SK-N-SH treated with all-trans-retinoic acid at 6 μM for 48 hours (cell line): ENCODE data around the gene CFAP210.

Source experiments
- ARNTL ChIP-seq: fragments of 450-650 bp; formaldehyde crosslinking; IDR thresholded peaks from 2 replicates; pipeline ENCODE4 v1.5.0; 2020; ENCODE audit warnings: low read depth, mild to moderate bottlenecking, moderate library complexity, borderline replicate concordance
- BACH2 ChIP-seq: fragments of 250-450 bp; sonication (Bioruptor Pico); IDR thresholded peaks from 2 replicates; pipeline ENCODE4 v1.9.0; 2021; ENCODE audit warnings: mild to moderate bottlenecking, borderline replicate concordance
- CREB5 ChIP-seq: fragments of 250-450 bp; sonication (Bioruptor Pico); IDR thresholded peaks from 2 replicates; pipeline ENCODE4 v1.5.1; 2020; ENCODE audit warnings: low read depth, mild to moderate bottlenecking, moderate library complexity
- GLIS3 ChIP-seq: fragments of 250-450 bp; sonication (Bioruptor Pico); IDR thresholded peaks from 2 replicates; pipeline ENCODE4 v1.5.0; 2020; ENCODE audit warnings: mild to moderate bottlenecking, moderate library complexity
- PATZ1 ChIP-seq: fragments of 250-450 bp; sonication (Bioruptor Pico); IDR thresholded peaks from 2 replicates; pipeline ENCODE4 v1.8.0; 2020; ENCODE audit warnings: mild to moderate bottlenecking, moderate library complexity, borderline replicate concordance
- PPARA ChIP-seq: fragments of 250-450 bp; sonication (Bioruptor Pico); IDR thresholded peaks from 2 replicates; pipeline ENCODE4 v1.5.0; 2020; ENCODE audit warnings: mild to moderate bottlenecking, borderline replicate concordance
- TCF4 ChIP-seq: fragments of 250-450 bp; sonication (Bioruptor Pico); IDR thresholded peaks from 2 replicates; pipeline ENCODE4 v1.8.0; 2021; ENCODE audit warnings: mild to moderate bottlenecking, moderate library complexity, borderline replicate concordance
- ZC3H10 ChIP-seq: fragments of 250-450 bp; sonication (Bioruptor Pico); IDR thresholded peaks from 2 replicates; pipeline ENCODE4 v1.5.1; 2021; ENCODE audit warnings: mild to moderate bottlenecking, moderate library complexity
- ZFP3 ChIP-seq: fragments of 250-450 bp; sonication (Bioruptor Pico); IDR thresholded peaks from 2 replicates; pipeline ENCODE4 v1.5.0; 2020; ENCODE audit warnings: mild to moderate bottlenecking, moderate library complexity
- ZFP30 ChIP-seq: fragments of 450-650 bp; formaldehyde crosslinking; IDR thresholded peaks from 2 replicates; pipeline ENCODE4 v1.5.0; 2022; ENCODE audit warnings: mild to moderate bottlenecking, moderate library complexity
- TF ChIP-seq, protein P1 (sequence below): fragments of 250-450 bp; sonication (Bioruptor Pico); IDR thresholded peaks from 2 replicates; pipeline ENCODE4 v1.5.1; 2021; ENCODE audit warnings: mild to moderate bottlenecking, moderate library complexity

DNA sequence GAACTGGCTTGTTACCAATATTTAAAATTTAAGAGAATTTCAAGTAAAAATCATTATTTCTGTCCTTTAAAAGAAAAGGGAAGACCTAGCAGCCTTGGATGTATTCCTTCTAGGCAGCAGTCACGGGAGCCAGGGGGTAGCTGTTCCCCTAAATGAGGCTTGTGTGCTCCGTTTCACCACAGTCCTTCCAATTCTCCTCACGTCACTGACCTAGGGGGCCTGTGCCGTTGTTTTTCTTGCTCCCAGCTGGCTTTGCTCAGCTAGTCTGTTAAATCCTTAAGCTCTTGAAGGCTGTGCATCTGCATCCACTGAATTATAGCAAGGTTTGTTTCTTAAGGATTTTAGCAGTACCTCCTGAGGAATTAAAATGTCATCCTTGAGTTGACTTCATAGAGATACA lies 49.3 kb upstream of the CFAP210 start:
- no peak for TF ChIP-seq ZC3H10 (CRISPR knock-in tag)
- TF ChIP-seq GLIS3 (CRISPR knock-in tag), result no peak
- TF ChIP-seq ZFP3 (CRISPR knock-in tag), result no peak
- no peak for TF ChIP-seq CREB5
- TF ChIP-seq, protein P1, sequence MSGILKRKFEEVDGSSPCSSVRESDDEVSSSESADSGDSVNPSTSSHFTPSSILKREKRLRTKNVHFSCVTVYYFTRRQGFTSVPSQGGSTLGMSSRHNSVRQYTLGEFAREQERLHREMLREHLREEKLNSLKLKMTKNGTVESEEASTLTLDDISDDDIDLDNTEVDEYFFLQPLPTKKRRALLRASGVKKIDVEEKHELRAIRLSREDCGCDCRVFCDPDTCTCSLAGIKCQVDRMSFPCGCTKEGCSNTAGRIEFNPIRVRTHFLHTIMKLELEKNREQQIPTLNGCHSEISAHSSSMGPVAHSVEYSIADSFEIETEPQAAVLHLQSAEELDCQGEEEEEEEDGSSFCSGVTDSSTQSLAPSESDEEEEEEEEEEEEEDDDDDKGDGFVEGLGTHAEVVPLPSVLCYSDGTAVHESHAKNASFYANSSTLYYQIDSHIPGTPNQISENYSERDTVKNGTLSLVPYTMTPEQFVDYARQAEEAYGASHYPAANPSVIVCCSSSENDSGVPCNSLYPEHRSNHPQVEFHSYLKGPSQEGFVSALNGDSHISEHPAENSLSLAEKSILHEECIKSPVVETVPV (CRISPR knock-in tag), result no peak
- no peak for TF ChIP-seq PPARA (CRISPR knock-in tag)
- no peak for TF ChIP-seq ZFP30 (CRISPR knock-in tag)
- no peak for TF ChIP-seq TCF4 (CRISPR knock-in tag)
- no peak for TF ChIP-seq BACH2 (CRISPR knock-in tag)
- TF ChIP-seq PATZ1 (CRISPR knock-in tag), result no peak
- TF ChIP-seq ARNTL (CRISPR knock-in tag), result no peak
